HCT116 (cell line): Measurements from ENCODE around the gene CECR2. TPM values are rescaled to one million over a fixed set of nuclear protein-coding genes. Genes with fewer than 3 reads are reported as not detected.

Experiments used
- ATAC-seq: fragments of 200-7000 bp; cut with Tn5 transposase; 2 replicates; pipeline ENCODE4 v1.9.1; 2020; ENCODE audit warnings: mild to moderate bottlenecking, moderate library complexity
- BruUV-seq: library from RNA; stranded (reverse); fragments of 400-500 nt; replicated peaks from 2 replicates; lab custom pipeline; 2021; lab: Mats Ljungman, UMichigan
- CTCF ChIA-PET: fragments of 300-600 bp; sonication (Branson Sonifier 250); formaldehyde crosslinking; loops from one replicate; lab custom pipeline; 2021; ENCODE audit warnings: antibody characterized with exemption; lab: Charles Lee
- POLR2A ChIA-PET: fragments of 300-600, 350-600 bp; sonication (Branson Sonifier 250); formaldehyde crosslinking; loops from one replicate; lab custom pipeline; 2021; ENCODE audit warnings: antibody characterized with exemption; lab: Charles Lee
- RAD21 ChIA-PET, 2 experiments: fragments of 300-600 bp; sonication (Branson Sonifier 250); formaldehyde crosslinking; loops; one replicate each; lab custom pipeline; 2023; ENCODE audit warnings: low total read pairs in 2 of 2; ENCODE audit not compliant: uncharacterized antibody in 2 of 2, unreplicated experiment in 2 of 2, low non-redundant PET in 1 of 2; lab: Charles Lee
- DNase-seq: peaks from one replicate; pipeline ENCODE4 v3.0.0-alpha.2; 2010; ENCODE audit warnings: low read depth, low spot score
- H2AFZ ChIP-seq: fragments of 200-600 bp; shearing (Covaris generic), sonication (generic); 2 replicates; pipeline ENCODE4 v1.6.1; 2017; ENCODE audit warnings: low read depth, mixed run types, mixed read lengths, antibody characterized with exemption, low read length; ENCODE audit not compliant: poor library complexity, severe bottlenecking
- H3K27ac ChIP-seq: 2 replicates; pipeline ENCODE4 v1.5.1; 2012; ENCODE audit warnings: low read depth, low read length
- H3K27me3 ChIP-seq: fragments of 200-600 bp; sonication (generic); 2 replicates; pipeline ENCODE4 v1.6.1; 2016; ENCODE audit warnings: mixed run types, low read length, mixed read lengths; ENCODE audit not compliant: insufficient read depth
- H3K36me3 ChIP-seq, 2 experiments: fragments of 200-500 bp in 1 of 2; fragments of 200-600 bp in 1 of 2; sonication (Bioruptor generic) in 1 of 2; sonication (generic) in 1 of 2; 2 replicates each; pipeline versions ENCODE4 v1.5.1 to v1.6.1; 2014 to 2016; ENCODE audit warnings: low read length in 2 of 2, inconsistent platforms in 1 of 2, mixed read lengths in 1 of 2, mixed run types in 1 of 2; ENCODE audit not compliant: insufficient read depth in 2 of 2, control insufficient read depth in 1 of 2
- H3K4me1 ChIP-seq, 2 experiments: fragments of 200-600 bp in 1 of 2; sonication (generic) in 1 of 2; 2 replicates each; pipeline versions ENCODE4 v1.5.1 to v1.6.1; 2012 to 2017; ENCODE audit warnings: low read length in 2 of 2, inconsistent platforms in 1 of 2, mild to moderate bottlenecking in 1 of 2, mixed read lengths in 1 of 2, mixed run types in 1 of 2, moderate library complexity in 1 of 2; ENCODE audit not compliant: insufficient read depth in 2 of 2, control insufficient read depth in 1 of 2
- H3K4me2 ChIP-seq: fragments of 200-600 bp; sonication (generic); 2 replicates; pipeline ENCODE4 v1.6.1; 2017; ENCODE audit warnings: mixed run types, low read length, mixed read lengths
- H3K4me3 ChIP-seq, 2 experiments: fragments of 200-600 bp in 1 of 2; sonication (generic) in 1 of 2; replicated peaks in 1 of 2; 2 replicates each; pipeline ENCODE4 v1.5.1; 2011 to 2016; ENCODE audit warnings: low read length in 2 of 2, control low read depth in 1 of 2, low read depth in 1 of 2, mild to moderate bottlenecking in 1 of 2, mixed read lengths in 1 of 2, mixed run types in 1 of 2
- H3K79me2 ChIP-seq: fragments of 200-600 bp; sonication (generic); 2 replicates; pipeline ENCODE4 v1.6.1; 2017; ENCODE audit warnings: mild to moderate bottlenecking, mixed run types, low read length, moderate library complexity, mixed read lengths; ENCODE audit not compliant: insufficient read depth
- H3K9ac ChIP-seq: fragments of 200-600 bp; sonication (generic); 2 replicates; pipeline ENCODE4 v1.6.1; 2016; ENCODE audit warnings: low read length, mixed read lengths
- H3K9me2 ChIP-seq: fragments of 200-600 bp; sonication (generic), shearing (Covaris generic); 2 replicates; pipeline ENCODE4 v1.6.1; 2017; ENCODE audit warnings: mixed run types, mild to moderate bottlenecking, moderate library complexity; ENCODE audit not compliant: insufficient read depth
- H3K9me3 ChIP-seq, 2 experiments: fragments of 200-500 bp in 1 of 2; fragments of 200-600 bp in 1 of 2; sonication (Bioruptor generic) in 1 of 2; sonication (generic) in 1 of 2; 2 replicates each; pipeline ENCODE4 v1.6.1; 2014 to 2017; ENCODE audit warnings: low read length in 2 of 2, mixed read lengths in 2 of 2, inconsistent platforms in 1 of 2, low read depth in 1 of 2, mild to moderate bottlenecking in 1 of 2, mixed run types in 1 of 2, moderate library complexity in 1 of 2; ENCODE audit not compliant: control insufficient read depth in 1 of 2, insufficient read depth in 1 of 2
- H4K20me1 ChIP-seq: fragments of 200-600 bp; sonication (generic), shearing (Covaris generic); 2 replicates; pipeline ENCODE4 v1.6.1; 2017; ENCODE audit warnings: mixed run types, mild to moderate bottlenecking, moderate library complexity; ENCODE audit not compliant: insufficient read depth
- CEBPB ChIP-seq: IDR thresholded peaks from 2 replicates; pipeline ENCODE4 v1.6.1; 2012; ENCODE audit warnings: low read depth
- JUND ChIP-seq: IDR thresholded peaks from 2 replicates; pipeline ENCODE4 v1.6.1; 2012
- POLR2A ChIP-seq: IDR thresholded peaks from 2 replicates; pipeline ENCODE4 v1.7.0; 2011; ENCODE audit warnings: borderline replicate concordance; ENCODE audit not compliant: insufficient read depth, insufficient read length; ENCODE audit errors: extremely low read depth
- POLR2AphosphoS5 ChIP-seq: IDR thresholded peaks from 2 replicates; pipeline ENCODE4 v1.6.1; 2011; ENCODE audit warnings: mild to moderate bottlenecking, low read depth, low read length, moderate library complexity
- RAD21 ChIP-seq: IDR thresholded peaks from 2 replicates; pipeline ENCODE4 v1.6.1; 2012; ENCODE audit warnings: low read depth, mild to moderate bottlenecking
- YY1 ChIP-seq: IDR thresholded peaks from 2 replicates; pipeline ENCODE4 v1.6.1; 2011; ENCODE audit warnings: low read length, low read depth, moderate library complexity, mild to moderate bottlenecking; ENCODE audit not compliant: insufficient replicate concordance; ENCODE audit errors: extremely low read depth
- ZNF274 ChIP-seq: fragments of 200-500 bp; sonication (Bioruptor generic); IDR thresholded peaks from 2 replicates; pipeline ENCODE4 v1.6.1; 2014; ENCODE audit warnings: mild to moderate bottlenecking, low read depth, low read length, inconsistent platforms
- intact Hi-C: fragments of 100-400 bp; cut with micrococcal nuclease; formaldehyde crosslinking; loops from 2 replicates; pipeline ENCODE4 v1.10.0; 2022
- total RNA-seq: library from RNA; stranded (reverse); gene quantifications from one replicate; pipeline ENCODE4 v1.2.1, GENCODE V29; 2021; ENCODE audit not compliant: unreplicated experiment
- TF ChIP-seq, protein P1 (sequence below): IDR thresholded peaks from 2 replicates; pipeline ENCODE4 v1.6.1; 2012

The CECR2 gene
- total RNA-seq, 1 experiment from 2014 or later = 6.0 TPM

DNA sequence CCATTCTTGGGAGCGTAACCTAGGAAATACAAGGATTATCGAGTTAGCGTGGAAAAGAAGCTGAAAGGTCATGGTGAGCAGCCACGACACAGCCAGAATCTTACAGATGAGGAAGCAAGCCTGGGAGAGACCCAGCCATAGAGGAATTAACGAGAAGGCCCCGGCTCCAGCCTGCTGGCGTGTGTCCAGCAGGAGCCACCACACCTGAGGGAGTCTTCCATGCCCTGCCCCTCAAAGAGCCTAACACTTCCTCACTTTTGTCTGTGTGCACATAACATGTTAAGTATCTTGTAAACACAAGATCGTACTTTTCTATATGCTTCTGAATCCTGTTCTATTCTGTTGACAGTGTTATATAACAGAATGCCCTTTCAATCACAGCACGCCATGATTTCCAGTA, 18.1 kb downstream of the CECR2 start:
- H3K4me3 ChIP-seq = no peak overlapping the region
- no peak for ATAC-seq
- POLR2A ChIA-PET = interaction anchor here (1.4 kb wide), 1 partner anchor 20 kb away, joined by 3 read pairs; no protein-coding TSS in a partner anchor
- no peaks in the 10 kb centered on the region for H3K27me3 ChIP-seq
- H3K27ac ChIP-seq = no peak overlapping the region
- no peak overlapping the region for H3K4me2 ChIP-seq
- CTCF ChIA-PET = no interaction called here
- intact Hi-C loops = no loop called here
- no peak for DNase-seq
- RAD21 ChIA-PET = no interaction called here
- no peaks in the 10 kb centered on the region for H3K79me2 ChIP-seq
- no peak overlapping the region for H3K9ac ChIP-seq
- H2AFZ ChIP-seq = no peak overlapping the region
- no peaks in the 10 kb centered on the region for H3K9me2 ChIP-seq
- no peak for TF ChIP-seq ZNF274
- no peak for TF ChIP-seq POLR2AphosphoS5
- TF ChIP-seq YY1 = no peak
- TF ChIP-seq POLR2A = no peak
- no peaks in the 10 kb centered on the region for H3K4me1 ChIP-seq
- peaks cover 6 to 8% of the 10 kb centered on the region in 2 experiments; a peak in 1 of 4 replicates for H3K9me3 ChIP-seq
- no peaks in the 10 kb centered on the region for H4K20me1 ChIP-seq
- H3K36me3 ChIP-seq = no peaks in the 10 kb centered on the region
- BruUV-seq = no TSS peak

DNA sequence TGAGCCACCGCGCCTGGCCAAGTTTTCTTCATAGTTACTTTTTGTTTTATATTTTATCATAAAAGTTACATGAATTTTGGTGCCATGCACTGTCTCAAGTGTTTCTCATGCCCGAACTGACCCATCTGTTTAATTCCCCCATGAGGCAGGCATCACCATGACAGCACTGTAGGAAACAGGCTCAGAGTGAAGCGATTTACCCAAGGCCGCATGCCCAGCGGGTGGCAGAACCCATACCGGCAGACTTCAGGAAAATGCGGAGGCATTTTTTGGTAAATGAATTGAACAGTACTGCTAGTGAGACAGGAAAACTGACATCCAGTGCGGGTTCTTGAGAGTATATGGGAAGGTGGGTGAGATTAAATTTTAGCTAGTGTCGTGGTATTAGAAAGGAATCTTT, 19.0 kb downstream of the CECR2 start:
- H3K9me3 ChIP-seq = peaks cover 6 to 8% of the 10 kb centered on the region in 2 experiments; a peak in 1 of 4 replicates
- DNase-seq = no peak
- H2AFZ ChIP-seq = no peak overlapping the region
- ChIA-PET CTCF (no interaction called here), POLR2A (interaction anchor here (1.4 kb wide), 1 partner anchor 21 kb away, joined by 3 read pairs; no protein-coding TSS in a partner anchor), RAD21 (no interaction called here)
- H3K27ac ChIP-seq = no peak overlapping the region
- no peaks in the 10 kb centered on the region for H4K20me1 ChIP-seq
- no peaks in the 10 kb centered on the region for H3K9me2 ChIP-seq
- no peaks in the 10 kb centered on the region for H3K79me2 ChIP-seq
- no peak for TF ChIP-seq CEBPB
- TF ChIP-seq JUND = no peak
- no peak for TF ChIP-seq RAD21
- TF ChIP-seq, protein P1, sequence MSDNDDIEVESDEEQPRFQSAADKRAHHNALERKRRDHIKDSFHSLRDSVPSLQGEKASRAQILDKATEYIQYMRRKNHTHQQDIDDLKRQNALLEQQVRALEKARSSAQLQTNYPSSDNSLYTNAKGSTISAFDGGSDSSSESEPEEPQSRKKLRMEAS = no peak
- no peaks in the 10 kb centered on the region for H3K4me1 ChIP-seq
- no peaks in the 10 kb centered on the region for H3K27me3 ChIP-seq
- H3K36me3 ChIP-seq = no peaks in the 10 kb centered on the region
- no peak overlapping the region for H3K4me2 ChIP-seq
- ATAC-seq = no peak
- intact Hi-C loops = no loop called here
- H3K4me3 ChIP-seq = no peak overlapping the region
- BruUV-seq = no TSS peak
- H3K9ac ChIP-seq = no peak overlapping the region
